DND-41 (cell line): ENCODE measurements around the gene SLC25A15.

Source experiments
- CTCF ChIP-seq: IDR thresholded peaks from 2 replicates; pipeline ENCODE4 v1.5.1; 2012; ENCODE audit warnings: borderline replicate concordance, low read length, moderate library complexity, mild to moderate bottlenecking; ENCODE audit not compliant: poor library complexity, severe bottlenecking; ENCODE audit errors: extremely low read depth
- EZH2 ChIP-seq: IDR thresholded peaks from 3 replicates; pipeline ENCODE4 v1.6.1; 2012; ENCODE audit warnings: borderline replicate concordance, low read depth, mild to moderate bottlenecking, moderate library complexity, low read length, inconsistent platforms; ENCODE audit not compliant: severe bottlenecking

GRCh38 chr13:40770934-40771618 is 18.3 kb upstream of the SLC25A15 start, which contains the start of gene MRPS31:
- TF ChIP-seq CTCF (no peak), EZH2 (no peak)
